T-helper 2 cell treated with Interferon-gamma antibody and Interleukin-4, amounts not matched to agents 100 ng/mL and 5 ng/mL, for 36 hours (primary cell): Measurements from ENCODE around the gene LMO7. TPM values are rescaled to one million over a fixed set of nuclear protein-coding genes. Genes with fewer than 3 reads are reported as not detected.
"Not testable (repeated sequence)": the region's sequence is repeated elsewhere in the genome, so short reads cannot be mapped to it uniquely, and the experiment has no call there.

ENCODE experiments used
- intact Hi-C: fragments of 100-400 bp; cut with micrococcal nuclease; formaldehyde crosslinking; loops from one replicate; pipeline ENCODE4 v1.15.1; 2023
- total RNA-seq: library from RNA; stranded (reverse); gene quantifications from 2 replicates; pipeline ENCODE4 v1.2.3, GENCODE V29; 2022

LMO7 gene
- total RNA-seq, 1 donor from 2014 or later, result 15.2 TPM

DNA sequence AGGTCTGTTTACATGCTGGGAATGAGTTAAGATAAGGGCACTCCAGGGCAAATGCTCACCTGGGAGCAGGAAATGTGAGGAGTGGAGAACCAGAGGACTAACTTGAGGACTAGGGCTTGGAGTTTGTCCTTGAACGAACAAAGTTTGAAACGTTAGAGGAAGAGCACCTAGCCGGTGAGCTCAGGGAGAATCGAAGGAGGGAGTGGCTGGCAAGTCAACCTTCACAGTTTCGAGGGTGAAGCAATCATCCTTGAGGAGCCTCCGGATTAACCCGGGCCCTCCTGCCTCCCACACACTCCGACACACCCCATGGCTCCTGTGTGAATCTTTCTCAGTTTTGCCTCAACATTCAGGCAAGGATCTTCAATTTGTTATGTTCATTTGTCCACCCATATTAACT, 58.6 kb downstream of the LMO7 start:
- intact Hi-C loops, result loop anchor here (1.0 to 5.0 kb wide), 4 partner anchors 66 to 1208 kb away; no protein-coding TSS in a partner anchor

DNA sequence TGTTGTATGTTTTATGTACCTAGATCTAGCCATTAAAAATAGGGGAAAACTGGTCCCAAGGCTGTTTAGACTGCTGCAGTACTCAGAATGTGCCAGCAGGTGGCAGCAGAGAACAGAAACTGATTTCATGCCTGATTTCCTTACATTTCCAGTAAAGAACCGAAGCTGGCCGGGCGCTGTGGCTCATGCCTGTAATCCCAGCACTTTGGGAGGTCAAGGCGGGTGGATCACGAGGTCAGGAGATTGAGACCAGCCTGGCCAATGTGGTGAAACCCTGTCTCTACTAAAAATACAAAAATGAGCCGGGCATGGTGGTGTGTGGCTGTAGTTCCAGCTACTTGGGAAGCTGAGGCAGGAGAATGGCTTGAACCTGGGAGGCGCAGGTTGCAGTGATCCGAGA, 59.8 kb downstream of the LMO7 start:
- intact Hi-C loops, result loop anchor here (1.0 to 5.0 kb wide), 6 partner anchors 64 to 1206 kb away; no protein-coding TSS in a partner anchor

DNA sequence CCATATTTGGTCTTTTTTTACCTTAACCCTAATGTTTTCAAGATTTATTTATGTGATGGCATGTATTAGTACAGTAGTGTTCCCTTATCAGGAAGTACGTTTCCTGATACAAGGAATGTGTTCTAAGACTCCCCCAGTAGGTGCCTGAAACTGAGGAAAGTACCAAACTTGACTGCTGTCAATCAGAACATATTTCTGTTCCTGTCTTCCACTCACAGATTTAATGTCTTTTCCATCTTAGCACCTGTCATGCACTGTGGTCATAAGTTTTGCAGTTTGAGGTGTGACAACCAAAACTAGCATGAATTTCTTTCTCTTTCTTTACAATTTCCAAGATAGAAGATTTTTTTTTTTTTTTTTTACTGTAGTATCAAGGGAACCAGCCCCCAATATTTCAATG, 62.9 kb downstream of the LMO7 start:
- intact Hi-C loops, result loop anchor here (5.0 kb wide), 2 partner anchors 103 to 1203 kb away; no protein-coding TSS in a partner anchor

DNA sequence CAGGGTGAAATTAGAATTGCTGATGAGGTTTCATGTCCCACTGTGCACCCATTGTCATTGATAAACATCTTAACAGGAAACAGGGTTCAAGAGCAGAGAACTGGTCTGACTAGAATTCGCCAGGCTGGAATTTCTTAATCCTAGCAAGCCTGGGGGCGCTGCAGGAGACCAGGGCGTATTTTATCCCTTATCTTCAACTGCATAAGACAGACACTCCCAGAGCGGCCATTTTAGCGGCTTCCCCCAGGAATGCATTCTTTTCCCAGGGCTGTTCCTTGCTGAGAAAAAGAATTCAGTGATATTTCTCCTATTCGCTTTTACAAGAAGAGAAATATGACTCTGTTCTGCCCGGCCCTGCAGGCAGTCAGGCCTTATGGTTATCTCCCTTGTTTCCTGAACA, 63.6 kb downstream of the LMO7 start:
- intact Hi-C loops, result loop anchor here (5.0 kb wide), 2 partner anchors 103 to 1203 kb away; no protein-coding TSS in a partner anchor

DNA sequence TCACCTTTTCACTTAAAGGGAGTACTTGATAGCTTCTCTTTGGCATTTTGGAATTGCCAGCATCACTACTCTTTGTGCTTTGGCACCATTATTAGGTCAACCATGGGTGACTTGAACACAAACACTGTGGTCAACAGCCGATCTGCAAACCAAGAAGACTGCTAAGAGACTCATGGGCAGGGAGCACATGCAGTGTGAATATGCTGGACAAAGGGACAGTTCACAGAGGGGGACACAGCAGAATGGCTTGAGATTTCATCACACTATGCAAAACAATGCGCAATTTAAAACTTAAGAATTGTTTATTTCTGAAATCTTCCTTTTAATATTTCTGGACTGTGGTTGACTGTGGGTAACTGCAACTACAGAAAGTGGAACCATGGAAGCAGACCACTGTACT, 64.4 kb downstream of the LMO7 start:
- intact Hi-C loops, result no loop called here

DNA sequence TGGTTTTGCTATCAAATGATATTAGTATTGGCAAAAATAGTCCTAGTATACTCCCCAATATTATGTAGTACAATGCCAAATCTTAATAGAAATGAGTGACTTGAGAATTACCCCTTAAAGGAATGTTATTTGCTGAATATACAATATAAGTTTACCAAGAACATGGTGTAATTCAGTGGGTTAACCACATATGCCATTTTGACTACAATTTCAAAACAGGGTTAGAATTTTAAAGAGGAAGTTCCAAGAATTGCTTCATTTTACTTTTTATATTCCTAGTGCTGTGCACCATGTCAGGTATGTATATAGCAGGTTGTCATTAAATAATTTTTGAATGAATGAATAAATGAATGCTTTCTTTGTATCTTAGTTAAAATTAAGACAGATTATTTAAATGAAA, 66.3 kb downstream of the LMO7 start:
- intact Hi-C loops, result no loop called here

DNA sequence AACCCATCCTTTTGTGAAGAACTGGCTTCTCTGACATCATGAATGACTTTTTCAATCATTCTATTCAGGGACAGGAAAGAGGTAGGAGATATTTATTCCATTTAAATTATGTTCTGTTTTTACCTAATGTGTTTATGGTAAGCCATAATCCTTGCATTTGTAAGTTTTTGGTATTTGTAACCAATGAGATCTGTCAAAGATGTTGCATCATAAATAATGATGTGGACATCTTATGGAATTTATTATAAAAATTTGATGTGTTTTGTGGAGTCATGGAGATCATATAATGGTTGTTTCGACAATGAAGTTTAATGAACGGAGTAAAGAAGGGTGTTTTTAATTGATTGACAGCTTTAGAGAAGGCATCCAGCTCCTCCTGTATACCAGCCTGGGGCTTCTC, 67.6 kb downstream of the LMO7 start:
- intact Hi-C loops, result no loop called here

DNA sequence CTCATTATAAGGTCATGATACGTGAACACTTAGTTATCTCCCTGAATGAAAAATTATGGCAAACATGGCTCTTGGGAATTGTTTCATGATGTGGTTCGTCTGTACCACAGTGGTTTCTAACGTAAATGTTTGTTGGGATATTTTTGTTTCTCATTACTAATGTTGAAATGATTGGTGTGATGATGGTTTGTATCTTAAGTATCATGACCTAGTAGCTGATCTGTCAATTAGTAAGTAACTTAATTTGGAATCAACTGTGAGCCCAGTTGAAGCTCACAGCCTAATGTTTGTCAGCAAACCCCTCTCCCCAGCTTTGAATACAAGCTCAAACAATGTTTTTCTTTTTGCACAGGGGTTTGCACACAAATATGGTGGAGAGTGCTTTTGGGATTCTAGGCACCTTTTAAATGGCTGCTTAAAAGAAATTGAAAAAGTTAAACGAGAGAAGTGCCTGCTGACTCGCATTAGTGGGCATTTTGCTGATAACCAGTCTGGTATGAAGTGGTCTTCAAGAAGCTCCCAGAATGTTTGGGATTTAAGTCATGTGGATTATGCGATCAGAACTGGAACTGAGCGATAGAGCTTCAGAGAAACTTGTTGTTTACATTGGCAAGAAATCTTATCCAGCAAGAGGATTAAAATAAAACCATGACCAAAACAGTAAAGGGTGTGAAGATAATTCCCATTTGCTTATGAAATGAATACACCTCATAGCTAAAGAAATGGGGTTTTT, 68.2 kb downstream of the LMO7 start:
- intact Hi-C loops, result no loop called here

DNA sequence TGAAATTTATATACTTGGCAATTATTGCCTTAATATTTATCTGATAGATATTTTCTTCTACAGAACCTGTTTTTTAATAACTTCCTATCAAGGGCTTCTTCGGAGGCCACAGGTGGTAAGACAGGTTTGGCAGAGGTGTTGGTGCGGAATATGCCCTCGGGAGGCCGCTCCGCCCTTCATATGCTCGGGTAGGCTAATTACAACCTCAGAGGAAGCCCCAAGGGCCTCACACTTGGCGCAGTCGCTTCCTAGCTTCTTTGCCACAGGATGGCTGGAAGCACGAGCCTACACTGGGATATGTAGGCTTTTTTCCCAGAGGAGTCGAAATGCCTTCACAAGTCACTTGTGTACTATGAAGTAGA, 68.8 kb downstream of the LMO7 start:
- intact Hi-C loops, result no loop called here

DNA sequence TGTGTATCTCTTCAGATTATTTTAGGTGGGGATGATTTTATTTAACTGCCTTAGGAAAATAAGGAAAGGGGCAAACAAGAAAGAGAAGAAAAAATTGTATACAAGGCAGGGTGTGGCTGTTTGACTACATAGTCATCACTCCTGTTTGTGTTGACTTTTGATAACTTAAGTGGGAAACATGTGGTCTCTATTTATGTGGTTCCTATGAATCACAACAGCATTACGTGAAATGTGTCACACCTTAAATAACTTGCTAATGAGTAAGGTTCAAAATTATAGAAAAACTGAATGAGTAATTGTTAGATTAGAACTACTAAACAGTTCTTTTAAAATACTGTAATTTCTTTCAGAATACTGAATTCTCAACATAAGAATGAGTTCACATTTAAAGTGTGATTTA, 69.3 kb downstream of the LMO7 start:
- intact Hi-C loops, result no loop called here

DNA sequence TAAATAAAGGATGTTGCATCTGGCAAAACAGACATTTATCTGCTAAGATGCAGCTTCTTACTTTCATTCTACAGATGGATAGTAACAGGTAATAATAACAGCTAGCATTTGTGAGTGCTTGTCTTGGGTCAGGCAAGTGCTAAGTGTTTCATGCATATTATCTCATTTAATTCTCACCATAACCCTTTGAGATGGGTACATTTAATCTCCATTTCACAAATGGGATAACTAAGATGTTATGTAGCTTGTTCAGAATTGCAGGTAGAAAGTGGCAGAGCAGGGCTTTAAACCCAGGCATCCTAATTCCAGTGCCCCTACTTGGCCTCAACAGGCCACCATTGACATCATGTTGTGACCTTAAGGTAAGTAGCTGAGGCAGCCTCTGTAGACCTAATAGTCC, 69.8 kb downstream of the LMO7 start:
- intact Hi-C loops, result no loop called here

DNA sequence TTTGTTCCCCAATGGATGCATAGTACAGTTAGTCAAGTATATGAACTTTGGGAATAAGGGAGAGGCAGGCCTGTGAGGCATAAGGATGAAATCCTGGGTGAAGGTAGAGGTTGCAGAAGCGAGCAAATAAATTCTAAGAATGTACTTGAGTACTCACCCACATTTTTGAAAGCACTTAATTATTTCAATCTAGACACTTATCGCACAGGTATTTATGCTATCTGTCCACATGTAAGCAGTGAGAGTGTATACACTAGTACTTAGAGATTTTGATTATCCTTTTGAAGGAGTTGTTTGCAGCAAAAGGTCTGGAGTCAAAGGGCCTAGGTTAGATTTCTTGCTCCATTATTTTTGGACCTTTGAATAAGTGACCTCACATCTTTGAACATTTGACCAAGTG, 77.7 kb downstream of the LMO7 start:
- intact Hi-C loops, result no loop called here

DNA sequence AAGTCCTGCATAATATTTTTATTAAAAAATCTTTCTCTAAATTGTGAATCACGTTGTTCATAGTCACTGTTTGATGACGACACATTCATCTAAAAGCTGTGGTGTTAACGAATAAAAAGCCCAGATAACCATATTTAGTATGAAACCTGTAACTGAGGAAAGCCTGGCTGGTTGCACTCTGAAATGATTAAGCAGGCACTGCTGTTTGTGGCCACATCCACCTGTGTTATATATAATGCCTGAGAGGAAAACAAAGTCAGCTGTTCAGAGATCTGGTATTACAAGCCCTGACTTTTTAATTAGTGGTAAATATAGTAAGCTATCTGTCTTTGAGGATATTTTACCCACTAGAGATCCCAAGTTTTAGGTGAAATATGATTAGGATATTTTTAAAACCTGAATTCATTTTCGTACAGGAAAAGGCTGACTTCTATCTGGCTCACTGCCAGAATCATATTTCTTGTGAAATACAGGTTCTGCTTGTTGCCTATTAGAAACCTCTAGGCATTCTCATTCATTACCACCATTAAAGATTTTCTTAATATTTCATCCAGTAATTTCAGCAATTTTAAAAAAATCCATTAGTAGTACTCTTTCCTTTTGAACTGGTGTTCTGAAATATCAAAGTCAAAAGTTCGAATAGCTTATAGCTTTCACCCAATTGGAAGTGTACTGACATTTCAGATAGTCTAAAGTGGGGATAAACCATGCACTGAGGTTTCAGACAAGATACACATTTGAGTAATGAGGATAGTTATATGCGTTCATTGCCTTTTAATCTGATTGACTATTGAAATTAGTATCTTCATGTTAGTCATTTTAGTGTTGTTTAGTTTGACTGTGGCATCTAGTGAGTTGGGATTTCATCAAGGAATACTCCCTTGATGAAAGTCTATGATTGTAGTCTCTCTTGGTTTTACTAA, 79.7 kb downstream of the LMO7 start:
- intact Hi-C loops, result loop anchor here (5.0 kb wide), 1 partner anchor 46 kb away; no protein-coding TSS in a partner anchor

DNA sequence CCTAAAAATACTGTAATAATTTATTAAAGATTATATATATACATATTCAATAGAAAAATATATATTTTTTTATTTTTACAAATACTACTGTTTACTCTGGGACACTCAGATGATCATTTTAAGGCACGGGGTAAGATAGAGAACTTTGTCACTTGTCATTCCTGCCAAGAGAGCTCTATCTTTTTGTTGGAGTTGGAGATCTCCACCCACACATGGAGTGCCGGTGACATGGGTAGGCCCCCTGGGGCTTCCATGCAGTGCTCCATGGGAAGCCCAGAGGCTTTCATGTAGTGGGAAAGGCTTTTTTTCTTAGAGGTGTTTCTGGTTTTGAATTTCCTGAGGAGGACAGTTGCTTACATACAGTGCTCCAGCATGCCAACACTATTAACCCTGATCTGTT, 81.4 kb downstream of the LMO7 start:
- intact Hi-C loops, result loop anchor here (5.0 kb wide), 1 partner anchor 45 kb away; no protein-coding TSS in a partner anchor

DNA sequence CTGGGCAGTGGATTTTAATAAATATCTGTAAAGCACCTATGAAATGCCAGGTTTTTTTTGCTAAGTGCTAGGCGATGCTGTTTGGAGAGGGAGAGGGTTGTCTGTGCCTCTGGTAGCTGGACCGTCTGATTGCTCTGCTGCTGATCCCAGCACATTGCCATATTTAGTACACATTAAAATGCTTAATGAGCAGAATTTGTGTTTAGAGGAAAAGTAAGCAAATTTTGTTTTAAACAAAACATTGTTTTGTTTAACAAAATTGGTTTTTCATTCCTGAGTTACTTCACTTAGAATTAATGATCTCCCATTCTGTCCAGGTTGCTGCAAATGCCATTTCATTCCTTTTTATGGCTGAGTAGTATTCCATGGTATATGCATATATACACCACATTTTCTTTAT, 85.2 kb downstream of the LMO7 start:
- intact Hi-C loops, result no loop called here

DNA sequence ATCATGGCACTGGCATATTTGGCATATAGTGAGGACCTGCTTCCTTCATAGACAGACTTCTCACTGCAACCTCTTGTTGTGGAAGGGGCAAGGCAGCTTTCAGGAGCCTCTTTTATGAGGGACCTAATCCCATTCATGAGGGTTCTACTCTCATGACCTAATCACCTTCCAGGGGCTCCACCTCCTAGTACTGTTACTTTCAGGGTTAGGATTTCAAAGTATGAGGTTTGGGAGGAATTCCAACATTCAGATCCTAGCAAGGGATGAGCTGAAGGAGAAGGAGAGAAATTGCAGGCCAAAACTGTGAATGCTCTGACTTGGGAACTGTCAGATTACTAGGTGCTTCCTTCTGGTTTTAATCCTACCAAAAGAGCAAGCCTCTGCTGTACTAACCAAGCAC, 87.8 kb downstream of the LMO7 start:
- intact Hi-C loops, result no loop called here

DNA sequence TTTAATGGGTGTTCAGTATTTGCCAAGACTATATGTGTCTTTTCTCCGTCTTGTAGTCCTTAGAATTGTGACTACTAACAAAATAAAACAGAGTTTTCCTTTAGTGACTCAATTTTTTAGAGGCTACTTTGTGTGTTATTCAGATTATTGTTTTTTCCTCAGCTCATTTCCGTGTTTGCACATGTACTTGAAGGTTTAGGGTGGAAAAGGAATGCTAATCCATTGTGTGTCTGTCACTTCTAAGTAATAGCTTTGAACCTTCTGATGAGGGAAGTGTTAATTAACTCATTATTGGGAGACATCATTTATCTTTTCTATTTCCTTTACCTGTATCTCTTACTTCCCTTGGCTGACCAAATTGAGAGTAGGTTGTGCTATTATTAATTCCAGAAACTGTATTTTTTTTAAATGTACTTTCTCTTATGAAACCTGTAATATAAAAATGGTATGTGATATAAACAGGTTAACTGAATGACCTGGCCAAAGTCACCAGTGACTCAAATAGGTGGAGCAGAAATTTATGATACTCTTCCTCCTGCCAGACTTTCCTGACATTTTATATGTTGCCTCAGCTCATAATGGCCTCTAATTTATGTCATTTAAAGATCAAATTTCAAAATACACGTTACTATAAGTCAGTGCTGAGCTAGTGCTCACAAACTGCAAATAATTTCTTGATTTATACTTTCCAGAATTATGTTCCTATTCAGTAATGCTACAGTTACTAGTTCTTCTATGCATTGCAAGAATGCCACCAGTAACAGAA, 88.8 kb downstream of the LMO7 start:
- intact Hi-C loops, result no loop called here

DNA sequence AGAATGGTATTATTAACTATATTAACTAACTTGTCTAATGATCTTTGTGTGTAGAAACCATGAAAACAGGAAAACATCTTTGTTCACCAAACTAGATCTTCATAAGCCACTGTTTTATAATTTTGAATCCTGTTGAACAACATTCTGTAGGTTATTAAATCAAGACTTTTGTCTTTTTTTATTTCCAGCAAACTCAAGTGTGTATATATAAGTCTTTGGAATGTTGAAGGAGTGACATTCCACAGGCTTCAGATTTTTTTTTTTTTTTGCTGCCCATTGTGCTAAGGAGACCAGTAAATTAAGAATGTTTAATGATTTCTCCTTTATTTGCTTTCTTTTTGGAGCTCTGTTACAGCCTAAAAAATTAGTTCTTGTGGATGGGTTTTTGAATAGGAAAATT, 89.6 kb downstream of the LMO7 start:
- intact Hi-C loops, result no loop called here

DNA sequence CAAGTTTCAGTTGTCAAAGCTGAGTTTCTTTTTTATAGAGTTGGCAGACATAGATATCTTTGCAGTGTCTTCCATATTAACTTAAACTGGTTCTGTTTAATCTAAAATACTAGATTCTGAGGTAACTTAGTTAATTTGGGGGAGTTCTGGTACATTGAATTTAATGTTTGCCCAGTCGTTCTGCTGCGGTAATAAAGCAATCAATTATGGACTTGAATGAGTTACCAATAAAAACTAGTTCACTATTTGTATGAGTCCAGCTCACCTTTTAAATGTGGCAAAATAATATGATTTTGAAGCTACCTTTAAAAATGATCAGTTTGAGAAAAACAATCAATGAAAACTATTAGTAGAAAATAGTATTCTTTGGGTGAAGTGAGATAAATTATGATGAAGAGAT, 90.2 kb downstream of the LMO7 start:
- intact Hi-C loops, result no loop called here

DNA sequence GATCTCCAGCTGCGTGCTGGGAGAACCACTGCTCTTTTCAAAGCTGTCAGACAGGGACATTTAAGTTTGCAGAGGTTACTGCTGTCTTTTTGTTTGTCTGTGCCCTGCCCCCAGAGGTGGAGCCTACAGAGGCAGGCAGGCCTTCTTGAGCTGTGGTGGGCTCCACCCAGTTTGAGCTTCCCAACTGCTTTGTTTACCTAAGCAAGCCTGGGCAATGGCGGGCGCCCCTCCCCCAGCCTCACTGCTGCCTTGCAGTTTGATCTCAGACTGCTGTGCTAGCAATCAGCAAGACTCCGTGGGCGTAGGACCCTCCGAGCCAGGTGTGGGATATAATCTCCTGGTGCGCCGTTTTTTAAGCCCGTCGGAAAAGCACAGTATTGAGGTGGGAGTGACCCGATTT, 97.0 kb downstream of the LMO7 start:
- intact Hi-C loops, result not testable (repeated sequence)

DNA sequence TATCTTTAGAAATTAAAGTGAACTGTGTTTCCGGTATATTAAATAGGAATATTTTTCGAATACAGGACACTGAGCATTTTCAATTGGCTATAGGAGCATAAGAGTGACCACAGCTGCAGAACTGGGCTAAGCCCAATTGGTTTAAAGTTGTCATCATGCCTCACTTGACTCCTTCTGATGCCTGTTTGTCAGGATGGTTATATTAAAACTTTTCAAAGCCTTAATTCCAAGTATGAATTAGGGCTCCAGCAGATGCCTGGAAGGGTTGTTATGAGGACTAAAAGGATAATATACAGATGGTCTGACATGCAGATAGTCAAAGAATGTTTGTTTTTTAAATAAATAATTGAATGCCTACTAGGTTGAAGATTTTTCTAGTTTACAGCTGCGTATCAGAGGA, 100.0 kb downstream of the LMO7 start:
- intact Hi-C loops, result no loop called here

DNA sequence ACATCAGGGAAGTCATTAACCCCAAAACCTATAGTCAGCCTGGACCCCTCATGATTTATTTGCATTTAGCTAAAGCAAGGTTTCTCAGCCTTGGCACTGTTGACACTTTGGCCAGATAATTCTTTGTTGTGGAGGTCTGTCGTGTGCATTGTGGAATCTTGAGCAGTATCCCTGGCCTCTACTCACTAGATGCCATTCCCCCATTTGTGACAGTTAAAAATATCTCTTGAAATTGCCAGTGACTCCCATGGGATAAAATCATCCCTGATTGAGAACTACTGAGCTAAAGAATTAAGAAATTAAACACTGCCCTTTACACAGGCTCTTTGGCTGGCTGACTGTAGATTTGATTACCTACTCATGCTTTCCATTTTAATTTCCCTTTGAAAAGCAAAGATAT, 102.7 kb downstream of the LMO7 start:
- intact Hi-C loops, result no loop called here
